Cardiac muscle cell (in vitro differentiated cells and primary cell): ENCODE measurements around the gene EDRF1. TPM values are rescaled to one million over a fixed set of nuclear protein-coding genes. Genes with fewer than 3 reads are reported as not detected.
A peak's percentile ranks its signal among the peaks of the same experiment; 100 is the strongest.

Source experiments
- DNase-seq, 2 donors: peaks; one replicate each; pipeline versions ENCODE4 v3.0.0 to v3.0.0-alpha.2; 2010 to 2017; ENCODE audit warnings: low read depth in 1 of 2, low spot score in 1 of 2
- H3K27ac ChIP-seq: fragments of 200-600 bp; sonication (generic); 2 replicates; pipeline ENCODE4 v1.5.1; 2016
- H3K27me3 ChIP-seq: fragments of 200-600 bp; sonication (generic); 2 replicates; pipeline ENCODE4 v1.6.0; 2016; ENCODE audit warnings: control low read depth
- H3K36me3 ChIP-seq: fragments of 200-600 bp; sonication (generic); 2 replicates; pipeline ENCODE4 v1.5.1; 2016; ENCODE audit warnings: control low read depth
- H3K4me1 ChIP-seq: fragments of 200-600 bp; sonication (generic); 2 replicates; pipeline ENCODE4 v1.8.1; 2017; ENCODE audit warnings: low read depth, mild to moderate bottlenecking, mixed run types
- H3K4me3 ChIP-seq: fragments of 200-600 bp; sonication (generic); 2 replicates; pipeline ENCODE4 v1.5.1; 2016; ENCODE audit warnings: mild to moderate bottlenecking
- H3K9me3 ChIP-seq: fragments of 200-600 bp; sonication (generic); 2 replicates; pipeline ENCODE4 v1.5.1; 2017; ENCODE audit warnings: low read depth, mild to moderate bottlenecking, control low read depth
- CTCF ChIP-seq: IDR thresholded peaks from 2 replicates; pipeline ENCODE4 v1.5.1; 2012; ENCODE audit warnings: low read depth, mild to moderate bottlenecking, low read length
- polyA plus RNA-seq: library from polyadenylated mRNA; unstranded; fragments of >200 nt; fragmentation: Nextera tagmentation; extraction: Ambion mirVana; gene quantifications from 2 replicates; pipeline ENCODE4 v1.2.1, GENCODE V29; 2016
- total RNA-seq: library from RNA; depleted of rRNA; stranded (reverse); fragments of >200 nt; gene quantifications from 2 replicates; pipeline ENCODE4 v1.2.3, GENCODE V29; 2016

The EDRF1 gene
- total and polyA plus RNA-seq, 2 experiments from 2014 or later = 10.4 to 23.8 TPM

- no peaks in the 10 kb centered on the region for H3K27me3 ChIP-seq
- H3K36me3 ChIP-seq = peaks cover 93% of the 10 kb centered on the region
- H3K4me1 ChIP-seq = no peaks in the 10 kb centered on the region
- no peaks in the 10 kb centered on the region for H3K9me3 ChIP-seq
- H3K27ac ChIP-seq = no peak overlapping the region
- TF ChIP-seq CTCF = no peak
- H3K4me3 ChIP-seq = no peak overlapping the region
- peak in 1 of 2 donors; percentile 3 for DNase-seq
These were observed 23.0 kb downstream of the EDRF1 start for GRCh38 chr10:125742465-125742864.

GRCh38 chr10:125744909-125745308, 25.4 kb downstream of the EDRF1 start:
- no peak for DNase-seq
- H3K27ac ChIP-seq = no peak overlapping the region
- no peak overlapping the region for H3K4me3 ChIP-seq
- H3K27me3 ChIP-seq = no peaks in the 10 kb centered on the region
- H3K9me3 ChIP-seq = no peaks in the 10 kb centered on the region
- H3K36me3 ChIP-seq = peaks cover 87% of the 10 kb centered on the region
- H3K4me1 ChIP-seq = no peaks in the 10 kb centered on the region
- TF ChIP-seq CTCF = no peak

GRCh38 chr10:125747417-125747816, 27.9 kb downstream of the EDRF1 start:
- H3K27me3 ChIP-seq = no peaks in the 10 kb centered on the region
- no peaks in the 10 kb centered on the region for H3K4me1 ChIP-seq
- H3K4me3 ChIP-seq = no peak overlapping the region
- no peak overlapping the region for H3K27ac ChIP-seq
- H3K36me3 ChIP-seq = peaks cover 74% of the 10 kb centered on the region
- H3K9me3 ChIP-seq = no peaks in the 10 kb centered on the region
- DNase-seq = no peak
- no peak for TF ChIP-seq CTCF

GRCh38 chr10:125756196-125756595, 36.7 kb downstream of the EDRF1 start:
- DNase-seq = no peak
- Histone ChIP-seq H3K36me3 (peaks cover 63% of the 10 kb centered on the region), H3K27me3 (no peaks in the 10 kb centered on the region), H3K4me1 (no peaks in the 10 kb centered on the region), H3K27ac (no peak overlapping the region), H3K4me3 (no peak overlapping the region), H3K9me3 (no peaks in the 10 kb centered on the region)
- TF ChIP-seq CTCF = no peak

GRCh38 chr10:125756853-125757487, 37.5 kb downstream of the EDRF1 start:
- Histone ChIP-seq H3K27ac (no peak overlapping the region), H3K4me3 (no peak overlapping the region), H3K27me3 (no peaks in the 10 kb centered on the region), H3K36me3 (peaks cover 61% of the 10 kb centered on the region), H3K9me3 (no peaks in the 10 kb centered on the region), H3K4me1 (no peaks in the 10 kb centered on the region)
- no peak for TF ChIP-seq CTCF
- no peak for DNase-seq

- Histone ChIP-seq H3K27me3 (no peaks in the 10 kb centered on the region), H3K36me3 (peaks cover 56% of the 10 kb centered on the region)
- no peak for DNase-seq
These were observed 38.2 kb downstream of the EDRF1 start for GRCh38 chr10:125757742-125758141.

More at GRCh38 chr10:125757742-125758141, 38.2 kb downstream of the EDRF1 start:
- Histone ChIP-seq H3K27ac (no peak overlapping the region), H3K4me1 (no peaks in the 10 kb centered on the region), H3K4me3 (no peak overlapping the region), H3K9me3 (no peaks in the 10 kb centered on the region)
- no peak for TF ChIP-seq CTCF
